Activated CD4-positive, alpha-beta T cell treated with anti-CD3 and anti-CD28 coated beads, Interleukin-2, amount 10 ng/mL, durations not matched to agents 7 days and 5 days (primary cell): Measurements from ENCODE around the gene OR51F2. TPM values are rescaled to one million over a fixed set of nuclear protein-coding genes. Genes with fewer than 3 reads are reported as not detected.
"Not testable (repeated sequence)": the region's sequence is repeated elsewhere in the genome, so short reads cannot be mapped to it uniquely, and the experiment has no call there.

Source experiments
- CTCF ChIA-PET: fragments of 350-600 bp; sonication (Branson Sonifier 250); formaldehyde crosslinking; loops from one replicate; lab custom pipeline; 2021; ENCODE audit warnings: antibody characterized with exemption; lab: Charles Lee
- POLR2A ChIA-PET: fragments of 350-600 bp; sonication (Branson Sonifier 250); formaldehyde crosslinking; loops from one replicate; lab custom pipeline; 2021; ENCODE audit warnings: antibody characterized with exemption; lab: Charles Lee
- DNase-seq: peaks from one replicate; pipeline ENCODE4 v3.0.0-alpha.2; 2020
- H3K27ac Mint-ChIP-seq: one replicate; pipeline ENCODE4 v1.8.0; 2021; ENCODE audit warnings: mild to moderate bottlenecking, moderate library complexity, mixed read lengths
- H3K27me3 Mint-ChIP-seq: one replicate; pipeline ENCODE4 v1.8.0; 2021; ENCODE audit warnings: mixed read lengths
- H3K36me3 Mint-ChIP-seq: one replicate; pipeline ENCODE4 v1.8.0; 2021; ENCODE audit warnings: low read depth, mixed read lengths
- H3K4me1 Mint-ChIP-seq: one replicate; pipeline ENCODE4 v1.8.0; 2021; ENCODE audit warnings: mixed read lengths
- H3K4me3 Mint-ChIP-seq: one replicate; pipeline ENCODE4 v1.8.0; 2021; ENCODE audit warnings: mild to moderate bottlenecking, moderate library complexity, mixed read lengths
- H3K9me3 Mint-ChIP-seq: one replicate; pipeline ENCODE4 v1.8.0; 2021; ENCODE audit warnings: mixed read lengths
- total RNA-seq, 2 experiments: library from RNA; stranded (reverse); gene quantifications; one replicate each; pipeline ENCODE4 v1.2.3, GENCODE V29; 2021

Gene OR51F2
- total RNA-seq, 2 experiments from 2014 or later: not detected

GRCh38 chr11:4848908-4849532, 27.9 kb downstream of the OR51F2 start, which contains the start of gene OR51S1:
TSS of gene OR51S1 (minus strand) at chr11:4849208. CDS start at chr11:4849208, 0 bp downstream.
- POLR2A ChIA-PET: no interaction called here
- Mint-ChIP-seq H3K4me1 (no peaks in the 10 kb centered on the region), H3K36me3 (no peaks in the 10 kb centered on the region), H3K27me3 (no peaks in the 10 kb centered on the region), H3K4me3 (no peak within 1 kb of the TSS), H3K27ac (no peak within 1 kb of the TSS), H3K9me3 (no peaks in the 10 kb centered on the region)
- DNase-seq: no peak
- CTCF ChIA-PET: no interaction called here

GRCh38 chr11:4851033-4851432, 29.9 kb downstream of the OR51F2 start:
- ChIA-PET CTCF (no interaction called here), POLR2A (no interaction called here)
- no peak overlapping the region for H3K4me3 Mint-ChIP-seq
- no peak for DNase-seq
- H3K4me1 Mint-ChIP-seq: no peaks in the 10 kb centered on the region
- H3K27ac Mint-ChIP-seq: no peak overlapping the region
- H3K27me3 Mint-ChIP-seq: no peaks in the 10 kb centered on the region
- H3K9me3 Mint-ChIP-seq: no peaks in the 10 kb centered on the region
- H3K36me3 Mint-ChIP-seq: no peaks in the 10 kb centered on the region

DNA sequence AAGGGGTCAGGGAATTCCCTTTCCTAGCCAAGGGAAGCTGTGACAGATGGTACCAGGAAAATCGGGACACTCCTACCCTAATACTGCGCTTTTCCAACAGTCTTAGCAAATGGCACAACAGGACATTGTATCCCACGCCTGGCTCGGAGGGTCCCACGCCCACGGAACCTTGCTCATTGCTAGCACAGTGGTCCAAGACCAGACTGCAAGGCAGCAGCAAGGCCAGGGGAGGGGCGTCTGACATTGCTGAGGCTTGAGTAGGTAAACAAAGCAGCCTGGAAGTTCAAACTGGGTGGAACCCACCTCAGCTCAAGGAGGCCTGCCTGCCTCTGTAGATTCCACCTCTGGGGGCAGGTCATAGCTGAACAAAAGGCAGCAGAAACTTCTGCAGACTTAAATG, 33.2 kb downstream of the OR51F2 start:
- H3K27me3 Mint-ChIP-seq, H3K27ac Mint-ChIP-seq, DNase-seq: not testable (repeated sequence)

DNA sequence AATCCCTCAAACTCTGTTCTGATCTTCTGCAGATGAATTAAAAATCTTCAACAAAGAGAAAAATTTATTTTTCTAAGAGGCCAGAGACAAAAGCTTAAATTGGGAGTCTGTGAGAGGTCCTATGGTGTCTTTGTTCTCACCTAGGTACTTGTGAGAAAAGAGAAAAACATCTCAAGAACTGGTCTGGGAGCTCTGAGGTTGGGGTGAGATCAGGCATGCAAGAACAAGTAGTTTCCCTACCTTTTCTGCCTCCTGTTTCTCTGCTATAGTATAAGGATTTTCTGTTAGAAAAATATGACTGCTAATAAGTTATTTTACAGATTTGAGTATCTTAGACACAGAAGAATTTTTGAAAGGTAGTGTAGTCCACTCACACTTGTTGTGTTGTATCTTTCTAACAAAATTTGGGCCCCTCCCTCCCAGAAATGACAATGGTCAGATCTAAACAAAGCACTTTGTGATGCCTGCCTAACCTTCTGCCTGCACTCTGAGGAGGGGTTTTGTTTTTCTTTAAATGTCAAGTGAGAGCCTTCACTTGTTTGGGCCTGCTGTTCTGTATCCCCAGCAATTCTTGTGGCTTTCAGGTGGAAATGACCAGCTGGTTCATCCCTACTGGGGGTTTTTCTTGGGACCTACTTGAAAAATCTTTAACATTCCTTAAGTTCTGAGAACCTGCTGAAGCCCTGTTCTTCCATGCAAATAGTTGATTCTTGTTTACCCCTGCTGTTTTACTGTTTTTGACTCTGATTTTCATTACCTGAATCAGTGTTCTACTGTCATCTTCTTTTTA, 41.5 kb downstream of the OR51F2 start:
- CTCF ChIA-PET: no interaction called here
- POLR2A ChIA-PET: interaction anchor here (0.6 kb wide), 1 partner anchor 294 kb away, joined by 5 read pairs; no protein-coding TSS in a partner anchor
- no peaks in the 10 kb centered on the region for H3K4me1 Mint-ChIP-seq
- no peaks in the 10 kb centered on the region for H3K9me3 Mint-ChIP-seq
- no peak for DNase-seq
- no peaks in the 10 kb centered on the region for H3K27me3 Mint-ChIP-seq
- H3K36me3 Mint-ChIP-seq: no peaks in the 10 kb centered on the region
- H3K4me3 Mint-ChIP-seq: no peak overlapping the region
- H3K27ac Mint-ChIP-seq: no peak overlapping the region

More for the DNA sequence above, 33.2 kb downstream of the OR51F2 start:
- H3K36me3 Mint-ChIP-seq, POLR2A ChIA-PET, H3K4me1 Mint-ChIP-seq, H3K4me3 Mint-ChIP-seq, H3K9me3 Mint-ChIP-seq, CTCF ChIA-PET: not testable (repeated sequence)

DNA sequence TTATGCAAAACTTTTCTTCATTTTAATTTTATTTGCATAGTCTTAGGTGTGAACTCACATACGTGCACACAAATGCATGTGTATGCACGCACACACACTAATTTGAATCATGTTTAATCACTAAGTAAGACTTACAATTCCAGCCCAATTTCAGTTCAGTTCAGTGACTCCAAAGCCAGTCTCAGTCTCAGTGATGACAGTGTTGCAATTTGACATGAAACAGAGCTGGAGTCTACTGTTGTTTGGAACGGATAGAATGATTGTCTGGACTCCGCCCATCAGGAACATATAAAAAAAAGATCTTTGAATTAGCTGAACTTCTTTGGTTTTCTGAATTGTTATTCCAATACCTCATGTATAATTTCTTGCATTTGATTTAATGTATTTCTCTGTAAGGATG, 42.8 kb downstream of the OR51F2 start:
- no peaks in the 10 kb centered on the region for H3K9me3 Mint-ChIP-seq
- no peaks in the 10 kb centered on the region for H3K27me3 Mint-ChIP-seq
- no peaks in the 10 kb centered on the region for H3K36me3 Mint-ChIP-seq
- no peak overlapping the region for H3K27ac Mint-ChIP-seq
- DNase-seq: no peak
- no peaks in the 10 kb centered on the region for H3K4me1 Mint-ChIP-seq
- ChIA-PET POLR2A (no interaction called here), CTCF (no interaction called here)
- H3K4me3 Mint-ChIP-seq: no peak overlapping the region

GRCh38 chr11:4865855-4866254, 44.7 kb downstream of the OR51F2 start:
- no peak overlapping the region for H3K4me3 Mint-ChIP-seq
- POLR2A ChIA-PET: no interaction called here
- H3K27ac Mint-ChIP-seq: no peak overlapping the region
- no peaks in the 10 kb centered on the region for H3K36me3 Mint-ChIP-seq
- CTCF ChIA-PET: no interaction called here
- H3K27me3 Mint-ChIP-seq: no peaks in the 10 kb centered on the region
- DNase-seq: no peak
- H3K9me3 Mint-ChIP-seq: no peaks in the 10 kb centered on the region
- no peaks in the 10 kb centered on the region for H3K4me1 Mint-ChIP-seq

Other genes starting within 250 kb of the OR51F2 start
- gene OR52I2, start 239.6 kb upstream of the OR51F2 start, total RNA-seq: not detected
- gene OR52I1, start 227.3 kb upstream of the OR51F2 start, total RNA-seq: not detected
- gene TRIM68, start 213.1 kb upstream of the OR51F2 start, total RNA-seq: 10 to 100 TPM; 13.4 to 15.4 TPM
- not detected for gene OR51D1, start 183.8 kb upstream of the OR51F2 start, total RNA-seq
- not detected for gene OR51E1, start 177.3 kb upstream of the OR51F2 start, total RNA-seq
- gene OR51E2, start 123.5 kb upstream of the OR51F2 start, total RNA-seq: not detected
- gene MMP26, start 116.5 kb upstream of the OR51F2 start, total RNA-seq: not detected
- not detected for gene OR51F1, start 51.4 kb upstream of the OR51F2 start, total RNA-seq
- gene OR52R1, start 16.9 kb upstream of the OR51F2 start, total RNA-seq: not detected
- gene OR51S1, start 27.9 kb downstream of the OR51F2 start, total RNA-seq: not detected
- gene OR51T1, start 60.6 kb downstream of the OR51F2 start, total RNA-seq: not detected
- gene OR51A7, start 82.5 kb downstream of the OR51F2 start, total RNA-seq: not detected
- not detected for gene OR51G2, start 98.0 kb downstream of the OR51F2 start, total RNA-seq
- not detected for gene OR51G1, start 103.0 kb downstream of the OR51F2 start, total RNA-seq
- gene OR51A4, start 126.3 kb downstream of the OR51F2 start, total RNA-seq: not detected
- not detected for gene OR51A2, start 134.4 kb downstream of the OR51F2 start, total RNA-seq
- not detected for gene OR51L1, start 173.5 kb downstream of the OR51F2 start, total RNA-seq
- gene OR52J3, start 225.2 kb downstream of the OR51F2 start, total RNA-seq: not detected
- gene OR52E2, start 238.3 kb downstream of the OR51F2 start, total RNA-seq: not detected
- not detected for gene OR52E1, start 248.3 kb downstream of the OR51F2 start, total RNA-seq